ENCODE measurements around the gene UMODL1. TPM values are rescaled to one million over a fixed set of nuclear protein-coding genes. Genes with fewer than 3 reads are reported as not detected.
"Not testable (repeated sequence)": the region's sequence is repeated elsewhere in the genome, so short reads cannot be mapped to it uniquely, and the experiment has no call there.

UMODL1 gene
- total RNA-seq, 1 donor from 2014 or later: 0.10 TPM

DNA sequence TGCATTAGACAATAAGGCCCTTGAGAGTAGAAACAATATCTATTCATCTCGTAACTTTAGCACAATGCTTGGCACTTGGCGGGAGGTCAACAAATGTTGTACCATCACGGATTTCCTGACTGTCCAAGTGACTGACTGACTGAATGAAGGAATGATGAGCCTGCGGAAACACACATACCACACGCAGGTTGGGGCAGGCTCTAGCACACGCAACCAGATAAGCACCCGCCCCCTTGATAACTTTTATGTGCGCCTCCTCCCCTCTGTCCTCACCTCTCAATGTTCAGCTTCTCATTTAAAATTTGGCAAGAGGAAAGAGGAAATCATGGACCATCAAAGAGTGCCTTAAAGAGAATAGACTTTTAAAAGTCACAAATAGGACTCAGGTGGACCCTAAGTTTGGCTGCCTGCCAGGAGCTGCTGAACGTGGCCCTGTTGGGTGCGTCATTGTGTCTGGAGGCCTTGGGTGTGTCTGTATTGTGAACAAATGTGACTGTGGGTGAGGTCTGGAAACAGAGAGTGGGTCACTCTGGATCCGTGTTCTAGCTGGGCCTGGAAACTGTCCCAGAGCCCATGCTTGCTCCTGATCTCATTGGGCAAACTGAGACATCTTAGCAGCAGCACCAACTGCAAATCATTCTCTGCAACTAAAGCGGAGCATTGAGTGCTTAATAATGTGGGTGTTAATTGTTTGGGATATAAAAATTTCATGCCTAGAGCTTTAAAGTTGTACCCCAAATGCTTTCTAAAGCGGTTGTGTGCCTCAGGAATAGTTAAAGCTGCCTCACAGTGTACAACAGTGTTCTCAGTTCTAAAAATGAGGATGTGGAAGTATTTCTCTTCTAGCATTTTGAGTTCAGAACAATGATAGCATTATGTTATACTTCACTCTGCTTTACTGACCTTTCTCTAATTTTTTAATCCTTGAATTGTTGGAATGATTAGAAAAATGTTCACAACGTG is 100.3 kb downstream of the UMODL1 start:
- peak; percentile 24 for DNase-seq

DNA sequence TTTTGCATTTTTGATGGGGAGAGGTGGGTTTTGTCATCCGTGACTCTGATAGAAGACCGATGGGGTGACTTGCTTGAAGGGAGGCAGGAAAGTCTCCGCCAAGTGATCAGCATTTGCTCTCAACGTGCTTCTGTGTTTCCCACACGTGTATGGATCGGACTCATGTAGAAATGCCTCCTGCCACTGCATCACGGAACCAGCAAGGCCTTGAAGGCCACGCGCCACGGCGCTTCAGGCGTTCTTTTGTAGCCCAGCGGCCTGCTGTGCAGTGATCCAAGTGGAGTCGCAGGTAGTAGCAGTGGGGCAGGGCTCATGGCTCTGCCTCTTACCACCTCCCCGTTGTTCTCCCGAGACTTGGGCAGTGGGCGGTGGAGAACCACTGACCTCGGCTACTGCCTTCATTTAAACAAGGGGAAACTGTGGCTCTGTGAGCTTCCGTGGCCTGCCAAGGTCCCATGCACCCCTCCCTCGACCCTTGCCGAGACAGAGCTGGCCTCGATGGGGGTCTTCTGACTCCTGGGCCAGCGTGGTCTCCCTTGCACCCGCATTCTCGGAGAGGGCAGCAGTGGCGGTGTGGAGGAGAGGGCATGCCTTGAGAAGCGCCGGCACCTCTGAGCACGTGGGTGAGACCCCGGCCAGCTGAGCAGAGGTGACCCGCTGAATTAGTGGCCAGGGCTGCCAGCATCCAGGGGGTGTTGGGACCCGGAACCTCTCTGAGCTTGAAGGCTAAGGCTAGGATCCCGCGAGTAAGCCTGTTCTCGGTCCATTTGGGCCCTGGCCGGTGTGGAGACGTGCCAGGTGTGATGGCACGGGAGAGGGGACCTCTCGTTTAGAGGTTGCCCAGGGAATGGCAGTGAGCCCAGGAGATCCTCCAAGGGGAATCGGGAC is 101.7 kb downstream of the UMODL1 start:
- no peak for DNase-seq

DNA sequence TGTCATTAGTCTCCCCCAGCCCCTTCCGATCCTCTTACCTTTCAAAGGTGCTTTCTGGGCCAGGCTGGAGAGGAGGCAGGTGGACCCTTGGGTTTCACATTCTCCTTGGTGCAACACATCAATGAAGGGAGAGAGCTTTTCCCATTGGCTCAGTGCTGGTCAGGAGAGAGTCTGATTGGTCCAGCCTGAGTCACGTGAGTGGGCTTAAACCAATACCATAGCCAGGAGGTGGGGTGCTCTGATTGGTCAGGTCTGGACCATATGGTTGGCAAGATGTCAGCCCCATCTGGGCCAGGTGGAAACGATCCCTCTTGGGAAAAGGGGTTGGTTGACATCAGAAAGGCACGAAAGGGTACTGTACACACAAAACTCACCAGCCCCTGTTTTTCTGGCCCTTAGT is 103.1 kb downstream of the UMODL1 start:
- DNase-seq: no peak

DNA sequence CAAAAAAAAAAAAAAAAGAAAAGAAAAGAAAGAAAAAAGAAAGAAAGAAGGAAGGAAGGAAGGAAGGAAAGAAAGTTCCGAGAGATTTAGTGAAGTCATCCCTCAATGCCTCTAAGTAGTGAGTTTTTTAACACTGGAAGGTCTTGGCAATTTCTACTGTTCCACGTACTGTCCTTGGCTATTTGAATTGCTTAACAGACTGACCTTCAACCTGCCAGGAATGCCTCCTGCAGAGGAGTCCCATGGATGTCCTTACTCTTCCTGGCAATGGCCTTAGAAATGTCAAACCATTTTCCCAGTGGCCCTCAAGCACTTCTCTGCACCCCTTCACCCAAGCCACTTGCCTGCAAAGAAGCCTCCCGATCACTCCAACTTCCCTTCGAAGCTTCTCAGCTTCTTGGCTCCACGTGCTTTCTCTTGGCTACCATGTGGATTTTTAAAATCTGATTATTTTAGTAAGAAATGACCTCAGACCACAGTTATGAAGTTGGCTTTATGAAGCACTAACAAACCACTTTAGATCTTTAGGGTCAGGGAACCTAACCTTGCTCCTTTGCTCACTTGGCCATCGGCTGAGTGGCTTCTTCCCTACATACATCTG is 104.1 kb downstream of the UMODL1 start:
- DNase-seq: no peak

DNA sequence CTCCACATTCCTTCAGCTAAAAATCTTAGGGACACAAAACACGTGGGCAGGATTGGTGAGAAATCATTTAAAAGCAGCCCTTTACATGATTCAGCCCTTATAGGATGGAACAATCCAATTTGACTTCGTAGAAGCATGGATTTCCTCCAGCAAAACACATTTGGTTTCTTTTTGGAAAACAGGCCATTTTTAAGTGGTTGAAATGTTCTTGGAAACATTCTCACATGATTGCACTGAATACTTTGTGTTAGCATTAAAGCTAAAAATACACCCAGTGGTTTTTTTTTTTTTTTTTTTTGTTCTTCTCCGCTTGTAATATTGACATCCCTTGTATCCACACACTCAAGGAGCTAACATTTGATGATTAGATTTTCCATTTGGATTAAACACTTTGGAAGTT is 105.7 kb downstream of the UMODL1 start:
- DNase-seq: peak; percentile 80

DNA sequence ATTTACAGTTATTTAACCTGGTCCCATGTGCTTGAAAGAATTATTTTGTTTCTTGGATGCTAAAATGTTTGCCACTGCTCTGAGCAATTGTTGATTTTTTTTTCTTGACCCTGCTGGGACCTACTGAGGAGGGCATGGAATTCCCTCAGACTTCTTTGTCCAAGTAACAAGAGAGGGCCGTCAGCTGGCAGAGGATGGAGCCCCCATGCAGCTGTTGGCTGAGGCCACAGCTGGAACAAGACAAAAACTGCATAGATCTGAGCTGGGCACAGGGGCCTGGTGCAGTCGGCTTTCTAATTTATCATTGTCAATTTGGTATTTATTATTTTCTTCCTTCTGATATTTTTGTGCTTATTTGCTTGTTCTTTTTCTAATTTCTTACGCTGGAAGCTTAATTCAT is 108.2 kb downstream of the UMODL1 start:
- peak; percentile 91 for DNase-seq

DNA sequence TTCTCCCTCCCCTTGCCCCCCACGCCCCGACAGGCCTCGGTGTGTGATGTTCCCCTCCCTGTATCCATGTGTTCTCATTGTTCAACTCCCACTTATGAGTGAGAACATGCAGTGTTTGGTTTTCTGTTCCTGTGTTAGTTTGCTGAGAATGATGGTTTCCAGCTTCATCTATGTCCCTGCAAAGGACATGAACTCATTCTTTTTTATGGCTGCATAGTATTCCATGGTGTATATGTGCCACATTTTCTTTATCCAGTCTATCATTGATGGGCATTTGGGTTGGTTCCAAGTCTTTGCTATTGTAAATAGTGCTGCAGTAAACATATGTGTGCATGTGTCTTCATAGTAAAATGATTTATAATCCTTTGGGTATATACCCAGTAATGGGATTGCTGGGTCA is 108.9 kb downstream of the UMODL1 start:
- not testable (repeated sequence) for DNase-seq

DNA sequence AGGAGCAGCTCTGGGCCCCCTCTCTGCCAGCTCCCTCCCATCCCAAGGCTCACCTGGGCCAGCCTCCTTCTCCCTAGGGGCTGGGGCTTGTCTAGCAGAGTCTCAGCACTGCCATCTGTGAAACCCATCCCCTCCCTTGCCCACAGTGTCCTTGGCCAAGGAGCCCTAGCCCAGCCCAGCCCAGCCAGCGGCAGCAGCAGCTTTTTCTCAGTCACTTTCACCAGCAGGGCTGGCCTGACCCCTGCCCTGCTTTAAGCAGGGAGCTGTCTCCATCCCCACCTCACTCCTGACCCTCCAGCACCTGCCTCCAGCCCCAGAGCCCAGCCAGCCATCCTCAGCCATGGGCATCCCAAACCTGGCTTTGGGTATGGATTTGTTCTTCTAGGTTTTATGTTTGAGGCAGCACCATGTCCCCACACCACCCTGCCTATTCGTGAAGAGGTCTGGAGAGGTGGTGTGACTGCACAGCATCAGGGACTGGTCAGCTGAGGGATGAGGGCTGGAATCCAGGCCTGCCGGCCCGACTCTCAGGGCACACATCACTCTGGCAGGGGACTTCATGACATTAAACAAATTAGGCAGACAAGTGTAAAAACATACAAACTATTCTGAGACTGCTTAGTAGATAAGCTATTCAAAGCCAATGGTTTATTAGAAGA is 111.7 kb downstream of the UMODL1 start:
- DNase-seq: no peak

DNA sequence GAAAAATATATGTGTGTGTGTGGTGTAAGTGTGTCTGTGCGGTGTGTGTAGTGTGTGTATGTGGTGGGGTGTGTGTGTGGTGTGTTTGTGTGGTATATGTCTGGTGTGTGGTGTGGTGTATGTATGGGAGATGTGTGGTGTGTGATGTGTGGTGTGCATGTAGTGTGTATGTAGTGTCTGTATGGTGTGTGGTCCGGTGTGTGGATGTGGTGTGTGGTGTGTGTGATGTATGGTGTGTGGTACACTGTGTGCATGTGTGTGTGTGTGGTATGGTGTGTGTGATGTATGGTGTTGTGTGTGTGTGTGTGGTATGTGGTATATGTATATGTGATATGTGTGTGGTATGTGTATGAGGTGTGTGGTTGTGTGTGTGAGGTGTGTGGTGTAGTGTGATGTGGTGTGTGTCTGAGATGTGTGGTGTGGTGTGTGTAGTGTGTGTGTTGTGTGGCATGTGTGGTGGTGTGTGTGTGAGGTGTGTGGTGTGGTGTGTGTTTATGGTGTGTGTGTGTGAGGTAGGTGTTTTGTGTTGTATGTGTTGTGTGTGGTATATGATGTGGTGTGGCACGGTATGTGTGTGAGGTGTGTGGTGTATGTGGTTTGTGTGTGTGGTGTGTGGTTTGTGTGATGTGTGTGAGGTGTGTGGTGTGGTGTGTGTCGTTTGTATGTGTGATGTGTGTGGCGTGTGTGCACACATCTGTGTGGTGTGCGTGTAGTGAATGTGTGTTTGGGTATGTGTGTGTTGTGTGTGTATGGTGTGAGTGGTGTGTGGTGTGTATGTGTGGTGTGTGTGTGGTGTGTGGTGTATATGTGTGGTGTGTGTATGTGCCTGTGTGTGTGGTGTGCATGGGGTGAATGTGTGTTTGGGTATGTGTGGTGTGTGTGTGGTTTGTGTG is 112.5 kb downstream of the UMODL1 start:
- no peak for DNase-seq

DNA sequence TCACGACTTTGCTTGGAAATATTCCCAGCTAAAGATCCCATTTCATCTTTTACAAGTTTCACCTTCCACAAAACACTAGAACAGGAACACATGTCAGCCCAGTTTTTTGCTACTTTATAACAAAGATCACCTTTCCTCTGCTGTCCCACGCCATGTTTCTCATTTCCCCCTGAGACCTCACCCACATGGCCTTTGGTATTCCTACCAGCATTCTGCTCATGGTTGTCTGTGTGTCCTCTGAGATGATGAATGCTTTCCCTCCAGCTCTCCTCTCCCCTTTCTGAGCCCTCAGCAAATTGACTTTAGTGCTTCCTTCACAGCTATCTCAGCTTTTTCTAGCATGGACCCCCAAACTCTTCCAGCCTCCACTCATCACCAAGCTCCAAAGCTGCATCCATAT is 115.5 kb downstream of the UMODL1 start:
- DNase-seq: no peak

DNA sequence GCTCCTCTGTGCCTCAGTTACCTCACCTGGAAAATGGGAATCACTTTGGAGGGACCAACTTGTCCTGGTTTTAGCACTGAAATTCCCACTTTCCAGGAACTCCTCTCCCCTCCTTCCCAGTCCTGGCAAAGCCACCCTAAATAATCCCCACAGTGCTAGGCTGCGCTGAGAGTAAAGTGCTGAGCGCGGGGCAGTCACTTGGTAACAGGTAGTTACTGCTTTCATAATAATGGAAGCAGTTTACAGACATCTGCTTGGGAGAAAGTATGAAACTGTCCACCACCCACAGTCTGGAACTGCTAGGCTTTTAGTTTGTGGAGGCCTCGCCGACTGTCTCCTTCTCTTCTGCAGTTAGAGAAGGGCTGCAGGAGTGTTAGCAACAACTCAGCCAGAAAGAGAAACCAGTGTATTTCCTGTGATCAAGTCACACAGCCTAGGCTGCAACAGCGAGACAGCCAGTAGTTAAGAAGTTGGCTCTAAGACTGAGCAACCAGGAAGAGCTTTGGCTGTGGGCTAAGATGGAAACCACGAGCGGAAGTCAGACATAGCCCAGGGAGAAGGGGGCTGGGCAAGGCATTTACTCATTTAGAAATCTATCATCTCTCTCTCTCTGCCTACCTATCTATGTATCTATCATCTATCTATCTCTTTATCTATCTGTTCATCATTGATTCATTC is 117.0 kb downstream of the UMODL1 start:
- peak; percentile 33 for DNase-seq

DNA sequence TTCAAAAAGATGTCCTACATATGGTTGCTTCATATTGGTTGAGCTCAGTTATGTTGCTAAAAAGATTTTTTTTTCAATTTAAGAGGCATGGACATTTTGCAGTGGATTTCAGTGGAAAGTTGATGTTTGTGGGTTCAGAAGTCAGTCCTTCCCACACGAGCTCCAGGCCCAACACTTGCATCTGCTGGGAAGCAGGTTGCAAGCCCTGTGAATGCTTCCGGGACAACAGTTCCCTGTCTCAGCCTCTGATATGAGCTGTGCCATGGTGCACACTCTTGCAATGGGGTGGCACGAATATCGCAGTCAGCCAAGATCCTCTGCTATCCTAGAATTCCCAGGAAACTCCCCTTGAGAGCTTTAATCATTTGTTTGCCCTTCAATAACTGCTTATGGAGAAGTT is 117.5 kb downstream of the UMODL1 start:
- DNase-seq: no peak

DNA sequence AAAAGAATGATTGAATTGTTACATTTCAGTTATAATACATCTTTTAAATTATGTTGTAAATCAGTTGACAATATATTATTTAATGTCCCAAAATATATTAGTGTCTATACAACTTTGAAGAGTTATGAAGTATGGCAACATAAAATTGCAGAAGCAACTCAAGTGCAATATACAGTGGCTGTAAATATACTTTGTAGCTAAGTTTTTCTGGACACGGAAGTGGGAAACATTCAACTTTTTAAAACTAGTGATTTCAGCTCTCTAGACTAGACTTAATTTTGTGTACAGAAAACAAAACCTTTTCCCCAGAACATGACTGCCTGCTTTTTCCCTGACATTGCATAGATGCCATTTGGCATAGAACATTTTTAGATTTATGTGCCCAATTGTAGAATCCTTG is 118.3 kb downstream of the UMODL1 start:
- no peak for DNase-seq

DNA sequence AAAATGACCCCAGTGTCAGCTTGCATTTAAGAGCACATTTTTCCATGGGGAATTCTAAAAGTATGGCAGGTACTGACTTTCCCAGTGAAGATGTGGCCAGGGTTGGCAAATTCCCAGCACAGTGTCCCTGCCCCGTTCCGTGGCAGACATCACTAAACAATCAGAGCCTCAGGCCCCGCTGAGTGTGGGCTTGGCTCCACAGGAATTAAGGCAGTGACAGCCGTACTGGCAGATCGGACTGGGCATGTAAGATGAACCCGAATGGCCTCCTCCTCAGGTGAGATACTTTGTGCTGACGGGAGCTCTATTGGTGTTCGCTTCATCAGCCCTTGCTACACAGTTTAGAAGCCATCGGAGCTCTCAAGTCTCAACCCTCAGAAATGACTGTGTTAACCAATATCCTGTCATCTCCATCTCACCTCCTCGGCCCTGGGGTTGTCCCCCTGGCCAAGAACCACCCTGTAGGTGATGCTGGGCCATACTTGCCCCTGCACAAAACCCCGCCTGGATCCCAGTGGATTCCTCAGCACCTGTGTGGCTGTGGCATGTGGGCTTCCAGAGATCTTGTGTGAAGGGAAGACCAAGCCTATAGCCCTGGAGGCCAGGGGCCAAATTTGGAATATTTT is 118.9 kb downstream of the UMODL1 start:
- DNase-seq: no peak

DNA sequence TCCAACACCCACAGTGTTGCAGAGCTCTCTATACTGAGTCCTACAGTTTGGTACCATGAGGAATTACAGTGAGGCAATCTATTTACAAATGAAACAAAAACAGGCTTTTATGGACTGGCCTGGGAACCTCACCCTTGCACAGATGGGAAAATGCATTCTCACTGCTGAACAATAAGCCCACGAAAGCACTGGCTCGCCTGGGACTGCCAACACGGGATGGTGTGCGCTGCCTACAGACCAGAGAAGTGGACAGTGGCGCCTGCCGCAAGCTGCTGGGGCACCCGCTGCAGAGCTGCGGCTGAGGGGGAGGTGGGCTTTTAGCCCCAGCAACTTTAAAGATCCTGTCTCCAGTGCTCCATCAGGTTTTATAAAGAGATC is 119.4 kb downstream of the UMODL1 start:
- DNase-seq: no peak

DNA sequence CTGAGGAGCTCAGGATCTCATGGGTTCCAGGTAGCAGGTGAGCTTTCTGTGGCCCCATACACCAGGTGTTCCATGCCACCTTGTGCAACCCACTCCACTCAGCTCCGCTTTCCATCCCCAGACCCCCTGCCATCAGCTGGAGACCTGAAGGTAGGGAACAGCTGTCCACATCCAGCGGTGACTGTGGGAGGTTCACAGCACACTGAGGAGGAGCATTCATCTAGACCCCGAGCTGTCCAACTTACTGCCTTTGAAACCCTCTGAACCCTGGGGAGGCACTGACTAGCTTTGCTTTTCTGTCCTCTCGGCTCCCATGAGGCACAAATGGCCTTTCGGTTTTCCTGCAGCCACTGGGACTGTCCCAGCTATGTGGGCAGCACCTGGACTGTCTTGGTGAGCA is 119.9 kb downstream of the UMODL1 start:
- no peak for DNase-seq

DNA sequence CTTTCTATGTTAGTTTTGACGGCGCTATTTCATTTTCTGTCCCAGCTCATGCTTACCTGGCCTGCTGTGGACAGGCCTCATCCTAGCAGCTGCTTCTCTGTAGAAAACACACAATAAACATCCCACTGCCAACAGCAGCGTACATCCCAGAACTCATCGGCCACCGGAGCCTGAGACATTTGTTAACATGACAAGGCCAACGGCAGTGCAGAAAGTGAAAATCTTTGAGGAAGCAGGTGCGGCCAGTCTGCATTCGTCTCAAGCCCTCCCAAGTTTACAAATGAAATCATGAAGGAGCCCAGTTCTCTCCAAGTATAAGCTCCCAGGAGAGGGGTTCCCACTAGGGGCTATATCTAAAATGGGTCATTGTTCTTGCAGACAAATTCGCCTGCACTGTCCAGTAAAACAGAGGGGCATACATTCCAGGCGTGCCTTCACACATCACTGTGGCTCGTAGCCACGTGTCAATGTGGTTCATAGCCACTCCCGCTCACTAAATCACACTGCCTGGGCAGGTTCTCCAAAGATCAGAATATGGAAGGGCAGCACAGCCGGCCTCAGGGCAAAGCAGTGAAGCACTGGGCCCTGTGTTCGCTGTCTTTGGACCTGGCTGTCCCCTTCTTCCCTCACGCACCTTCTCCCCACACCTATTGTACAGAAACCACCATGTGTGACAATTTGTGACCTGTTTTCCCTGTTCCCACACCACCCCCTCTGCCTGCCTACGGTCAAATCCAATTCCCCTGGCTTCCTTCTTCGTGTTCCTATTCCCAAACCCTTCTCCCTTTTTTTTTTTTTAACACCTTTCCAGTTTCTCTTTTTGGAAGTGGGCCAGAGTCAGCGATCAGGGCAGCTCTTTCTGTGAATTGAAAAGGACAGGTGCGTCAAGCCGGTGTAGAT is 120.8 kb downstream of the UMODL1 start:
- DNase-seq: peak; percentile 53

All from tongue (tissue), 2 donors.